Middle frontal gyrus (tissue), 1 donor: ENCODE results near the gene INHBC.
"Not testable (repeated sequence)": the region's sequence is repeated elsewhere in the genome, so short reads cannot be mapped to it uniquely, and the experiment has no call there.

Source experiments
- DNase-seq: peaks from one replicate; pipeline ENCODE4 v3.0.0-alpha.2; 2015; ENCODE audit warnings: low spot score; ENCODE audit errors: extremely low spot score

INHBC gene

GRCh38 chr12:57485695-57486094, 51.1 kb downstream of the INHBC start:
- no peak for DNase-seq

- no peak for DNase-seq
Observed at GRCh38 chr12:57487055-57487596, 52.5 kb downstream of the INHBC start.

GRCh38 chr12:57487597-57488401, 53.2 kb downstream of the INHBC start, which contains the start of gene MARS1:
MARS1 (plus strand) TSS chr12:57488068; CDS start chr12:57488091, 23 bp downstream.
- peak; percentile 98 for DNase-seq

- no peak for DNase-seq
Observed at GRCh38 chr12:57488402-57489156, 54.0 kb downstream of the INHBC start.

- no peak for DNase-seq
Observed at GRCh38 chr12:57489157-57489641, 54.6 kb downstream of the INHBC start.

GRCh38 chr12:57490126-57490525, 55.5 kb downstream of the INHBC start:
- DNase-seq, result no peak

- DNase-seq, result no peak
Observed at GRCh38 chr12:57491393-57492280, 57.1 kb downstream of the INHBC start.

GRCh38 chr12:57495051-57495701, 60.6 kb downstream of the INHBC start:
- not testable (repeated sequence) for DNase-seq

- no peak for DNase-seq
Observed at GRCh38 chr12:57496822-57497221, 62.2 kb downstream of the INHBC start.

- DNase-seq, result no peak
Observed at GRCh38 chr12:57497223-57498131, 62.9 kb downstream of the INHBC start.

- DNase-seq, result no peak
Observed at GRCh38 chr12:57498132-57498502, 63.5 kb downstream of the INHBC start.

GRCh38 chr12:57498571-57498970, 64.0 kb downstream of the INHBC start:
- DNase-seq, result no peak

- no peak for DNase-seq
Observed at GRCh38 chr12:57500213-57500612, 65.6 kb downstream of the INHBC start.
